GM19238 (cell line): ENCODE data around the gene ZNF804B.

Experiments used
- DNase-seq: peaks from one replicate; pipeline ENCODE4 v3.0.0; 2011; ENCODE audit warnings: low spot score; ENCODE audit not compliant: insufficient read length

The ZNF804B gene

GRCh38 chr7:89247207-89247606 is 487.7 kb downstream of the ZNF804B start:
- DNase-seq, result no peak

- DNase-seq, result no peak
These were observed 499.6 kb downstream of the ZNF804B start for GRCh38 chr7:89259085-89259484.

GRCh38 chr7:89264126-89264525 is 504.6 kb downstream of the ZNF804B start:
- no peak for DNase-seq

GRCh38 chr7:89265631-89266030 is 506.1 kb downstream of the ZNF804B start:
- no peak for DNase-seq

DNA sequence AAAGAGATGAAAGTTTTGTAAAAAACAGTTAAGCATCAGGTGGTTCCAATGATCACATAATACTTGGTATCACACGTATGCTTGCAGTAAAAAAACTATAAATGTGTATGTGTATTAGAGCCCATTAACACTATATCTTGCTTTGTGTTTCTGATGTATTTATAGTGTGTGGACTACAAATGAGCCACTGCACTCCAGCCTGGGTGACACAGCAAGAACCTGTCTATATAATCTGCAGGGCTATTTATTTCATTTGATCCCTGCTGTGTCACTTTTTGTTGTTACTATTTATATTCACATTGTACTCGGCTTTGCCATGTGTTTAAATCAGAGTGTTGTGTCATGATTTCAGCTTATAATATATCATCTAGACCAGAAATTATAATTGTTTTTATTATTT is 523.8 kb downstream of the ZNF804B start:
- no peak for DNase-seq

DNA sequence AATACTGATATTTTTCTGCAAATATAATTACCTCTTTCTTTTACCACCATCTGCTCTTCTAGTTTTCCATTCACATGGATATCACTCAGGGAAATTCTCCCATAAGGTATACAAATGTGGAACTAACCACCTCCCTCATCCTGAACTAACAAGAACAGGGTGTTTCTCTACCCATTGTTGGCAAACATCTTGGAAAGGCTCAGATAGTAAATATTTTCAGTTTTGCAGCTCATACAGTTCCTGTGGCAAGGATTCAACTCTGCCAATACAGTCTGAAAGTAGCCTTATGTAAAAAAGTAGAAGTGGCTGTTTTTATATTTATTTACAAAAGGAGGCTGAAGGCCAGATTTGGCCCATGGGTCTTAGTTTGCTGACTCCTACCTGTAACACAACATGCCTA is 549.0 kb downstream of the ZNF804B start:
- DNase-seq, result no peak

DNA sequence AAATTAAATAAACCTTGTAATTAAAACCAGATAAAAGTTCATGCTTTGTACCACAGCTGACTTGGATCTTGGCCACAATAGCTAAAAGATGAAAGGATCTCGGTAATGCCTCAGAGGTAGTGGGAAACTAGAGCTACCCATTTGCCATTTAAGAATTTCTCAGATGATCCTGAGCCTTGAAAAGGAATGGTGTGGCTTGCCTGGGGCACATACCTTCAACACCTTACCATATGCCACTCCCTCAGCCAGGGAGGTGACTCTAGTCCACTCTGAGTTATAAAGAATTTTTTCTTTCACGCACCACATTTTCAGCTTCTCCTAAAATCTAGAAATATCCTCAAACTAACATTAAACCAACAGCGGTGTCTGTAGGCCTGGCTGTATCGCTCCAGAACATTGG is 552.4 kb downstream of the ZNF804B start:
- no peak for DNase-seq

DNA sequence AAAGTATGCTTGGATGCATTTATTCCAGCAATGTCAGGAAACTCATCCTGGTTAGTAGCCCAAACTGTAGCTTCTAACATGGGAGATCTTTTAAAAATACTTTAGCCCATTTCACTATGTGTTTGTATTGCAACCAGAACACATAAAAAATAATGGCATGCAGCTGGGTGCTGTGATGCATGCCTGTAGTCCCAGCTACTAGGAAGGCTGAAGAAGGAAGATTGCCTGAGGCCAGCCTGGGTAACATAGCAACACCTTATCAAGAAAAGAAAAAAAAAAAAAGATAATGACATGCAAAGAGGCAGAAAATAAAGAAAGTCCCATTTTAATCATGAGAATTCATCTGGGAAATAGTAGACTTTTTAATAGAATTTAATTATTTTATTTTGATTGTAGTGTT is 553.1 kb downstream of the ZNF804B start:
- no peak for DNase-seq

GRCh38 chr7:89316584-89317251 is 557.2 kb downstream of the ZNF804B start:
- no peak for DNase-seq

DNA sequence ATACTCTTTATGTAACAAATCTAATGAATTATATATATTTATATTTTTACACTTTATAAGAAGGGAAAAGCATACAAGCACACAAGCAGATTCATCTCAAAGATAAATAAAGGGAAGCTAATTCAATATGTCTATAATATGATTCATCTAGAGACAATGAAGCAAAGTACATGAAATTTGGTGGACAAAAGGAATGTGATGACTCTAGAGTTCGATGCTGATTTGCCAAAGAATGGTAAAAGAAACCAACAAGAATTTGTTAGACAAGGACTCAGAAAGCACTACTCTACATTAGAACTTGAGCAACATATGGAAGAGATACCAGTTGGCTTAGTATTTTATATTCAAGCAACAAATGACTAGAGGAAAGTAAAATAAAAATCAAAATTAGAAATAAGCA is 572.5 kb downstream of the ZNF804B start:
- DNase-seq, result no peak

DNA sequence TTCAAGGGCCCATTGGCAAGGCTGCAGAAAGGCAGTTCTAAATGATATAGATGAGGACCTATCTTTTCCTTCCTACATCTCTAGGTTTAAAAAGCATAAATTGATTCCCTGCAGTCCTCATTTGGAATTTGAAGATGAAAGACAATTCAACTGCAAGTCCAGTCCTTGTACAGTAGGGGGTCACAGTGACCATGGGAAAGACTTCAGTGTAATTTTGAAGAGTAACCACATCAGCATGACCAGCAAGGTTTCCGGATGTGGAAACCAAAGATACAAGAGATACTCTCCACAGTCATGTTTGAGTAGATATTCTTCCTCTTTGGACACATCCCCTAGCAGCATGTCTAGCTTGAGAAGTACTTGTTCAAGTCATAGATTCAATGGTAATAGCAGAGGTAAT is 575.3 kb downstream of the ZNF804B start:
- no peak for DNase-seq

GRCh38 chr7:89335490-89335889 is 576.0 kb downstream of the ZNF804B start:
- DNase-seq, result no peak

- no peak for DNase-seq
These were observed 576.6 kb downstream of the ZNF804B start for GRCh38 chr7:89336121-89336520.

DNA sequence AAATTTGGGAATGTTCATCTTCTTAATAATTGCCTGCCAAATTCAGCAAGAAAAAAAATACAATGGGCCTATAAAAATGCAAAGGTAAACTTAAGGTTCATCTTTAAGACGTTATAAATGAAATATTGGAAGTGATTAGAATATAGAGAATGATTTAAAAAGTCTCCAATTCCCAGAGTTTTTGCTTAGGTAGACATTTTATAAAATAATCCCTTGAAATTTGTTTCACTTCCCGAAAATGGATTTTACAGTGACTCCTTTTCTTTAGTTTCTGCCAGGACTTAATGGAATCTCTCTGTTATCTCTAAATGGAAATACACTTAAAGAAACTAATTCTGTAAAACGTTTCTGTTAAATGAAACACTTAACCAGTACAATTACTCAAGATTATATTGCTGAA is 580.2 kb downstream of the ZNF804B start:
- DNase-seq, result no peak

DNA sequence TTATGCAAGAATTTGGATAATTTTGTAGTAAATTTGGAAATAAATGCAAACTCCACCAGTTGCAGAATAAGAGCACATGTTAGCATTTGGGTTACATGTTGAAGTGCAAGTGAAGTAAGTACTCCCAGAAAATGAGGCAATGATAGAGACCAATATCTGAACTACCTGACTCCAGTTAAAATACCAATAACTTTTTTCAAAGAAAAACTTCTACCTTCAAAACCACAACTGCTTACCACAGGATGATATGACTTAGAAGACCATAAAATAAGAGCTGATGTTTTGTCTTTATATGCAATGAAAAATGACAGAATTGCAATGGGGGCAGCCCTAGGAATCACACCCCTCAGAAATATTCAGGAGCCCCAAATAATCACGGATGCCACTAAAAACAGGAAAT is 597.6 kb downstream of the ZNF804B start:
- DNase-seq, result no peak

DNA sequence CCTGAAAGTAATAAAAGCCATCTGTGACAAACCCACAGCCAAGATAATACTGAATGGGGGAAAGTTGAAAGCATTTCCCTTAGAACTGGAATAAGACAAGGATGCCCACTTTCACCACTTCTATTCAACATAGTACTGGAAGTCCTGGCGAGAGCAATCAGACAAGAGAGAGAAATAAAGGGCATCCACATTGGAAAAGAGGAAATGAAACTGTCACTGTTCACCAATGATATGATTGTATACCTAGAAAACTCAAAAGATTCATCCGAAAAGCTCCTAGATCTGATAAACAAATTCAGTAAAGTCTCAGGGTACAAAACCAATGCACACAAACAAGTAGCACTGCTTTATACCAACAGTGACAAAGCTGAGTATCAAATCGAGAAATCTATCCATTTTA is 617.7 kb downstream of the ZNF804B start:
- no peak for DNase-seq

- no peak for DNase-seq
These were observed 625.9 kb downstream of the ZNF804B start for GRCh38 chr7:89385411-89385810.
